GM12892 (cell line): ENCODE results near the gene KCNC1.

Experiments
- DNase-seq: peaks from one replicate; pipeline ENCODE4 v3.0.0; 2011; ENCODE audit not compliant: insufficient read length
- FAIRE-seq: peaks from 2 replicates; lab custom pipeline; 2011; peaks lifted over from hg19 to GRCh38; lab: Jason Lieb, UNC
- POLR2A ChIP-seq: IDR thresholded peaks from 2 replicates; pipeline ENCODE4 v1.6.1; 2011; ENCODE audit warnings: low read depth, low read length, control low read depth
- POLR2AphosphoS5 ChIP-seq: IDR thresholded peaks from 2 replicates; pipeline ENCODE4 v1.6.1; 2011; ENCODE audit warnings: low read depth, low read length, control low read depth
- TAF1 ChIP-seq: IDR thresholded peaks from 2 replicates; pipeline ENCODE4 v1.6.1; 2011; ENCODE audit warnings: low read depth, mild to moderate bottlenecking, control low read depth, low read length, borderline replicate concordance

The KCNC1 gene

DNA sequence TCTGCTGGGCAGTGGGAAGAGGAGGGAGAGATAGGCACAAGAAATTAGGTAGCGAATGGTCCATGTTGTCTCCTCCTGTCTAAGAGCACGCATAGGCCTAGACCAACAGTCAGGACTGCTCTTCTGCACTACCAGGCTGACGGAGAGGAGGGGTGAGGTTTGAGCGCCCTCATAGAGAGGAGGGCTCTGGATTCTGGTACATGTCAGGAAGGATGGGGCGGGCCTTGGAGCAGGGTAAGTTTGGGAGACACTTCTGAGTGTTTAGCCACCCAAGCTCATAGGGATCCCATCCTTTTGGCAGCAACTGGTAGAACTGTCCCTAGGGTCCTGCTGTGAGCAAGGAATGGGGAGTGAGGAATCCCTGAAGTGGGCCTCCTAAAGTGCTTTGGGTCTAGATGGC is 60.4 kb downstream of the KCNC1 start:
- FAIRE-seq (no peak), DNase-seq (no peak)
- TF ChIP-seq POLR2A (no peak), TAF1 (no peak), POLR2AphosphoS5 (no peak)

DNA sequence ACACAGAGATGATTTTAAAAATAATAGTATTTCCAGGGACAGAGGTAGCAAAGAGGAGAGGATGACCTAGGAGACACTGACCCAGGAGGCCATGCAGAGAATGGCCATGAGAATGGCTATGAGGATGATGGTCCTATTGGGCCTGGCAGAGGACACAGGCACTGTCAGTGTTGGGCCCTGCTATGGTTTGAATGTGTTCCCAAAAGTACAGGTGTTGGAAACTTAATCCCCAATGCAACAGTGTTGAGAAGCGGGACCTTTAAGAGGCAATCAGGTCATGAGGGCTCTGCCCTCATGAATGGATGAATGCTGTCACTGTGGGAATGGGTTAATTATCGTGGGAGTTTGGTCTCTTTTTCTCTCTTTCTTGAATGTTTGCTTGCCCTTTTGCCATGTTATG is 61.6 kb downstream of the KCNC1 start:
- TF ChIP-seq POLR2A (no peak), TAF1 (no peak), POLR2AphosphoS5 (no peak)
- FAIRE-seq (no peak), DNase-seq (no peak)

DNA sequence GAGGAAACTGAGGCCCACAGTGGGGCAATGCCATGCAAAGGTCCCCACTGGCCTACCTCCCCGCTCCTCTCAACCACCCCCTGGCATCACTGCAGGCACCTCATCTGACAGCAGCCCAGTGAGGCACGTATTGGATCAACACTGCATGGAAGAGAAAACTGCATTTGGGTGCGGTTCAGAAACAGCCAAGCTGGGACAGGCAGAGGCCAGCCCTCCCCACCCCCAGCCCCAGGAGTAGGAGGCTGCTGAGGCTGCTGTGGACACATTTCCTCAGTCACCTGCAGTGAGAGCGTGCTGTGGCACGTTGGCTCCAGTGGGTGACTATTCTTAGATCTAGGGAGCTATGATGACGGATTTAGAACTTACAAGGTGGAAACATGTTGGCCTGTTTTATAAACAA is 63.7 kb downstream of the KCNC1 start:
- no peak for FAIRE-seq
- no peak for DNase-seq
- no peak for TF ChIP-seq TAF1
- no peak for TF ChIP-seq POLR2A
- no peak for TF ChIP-seq POLR2AphosphoS5

DNA sequence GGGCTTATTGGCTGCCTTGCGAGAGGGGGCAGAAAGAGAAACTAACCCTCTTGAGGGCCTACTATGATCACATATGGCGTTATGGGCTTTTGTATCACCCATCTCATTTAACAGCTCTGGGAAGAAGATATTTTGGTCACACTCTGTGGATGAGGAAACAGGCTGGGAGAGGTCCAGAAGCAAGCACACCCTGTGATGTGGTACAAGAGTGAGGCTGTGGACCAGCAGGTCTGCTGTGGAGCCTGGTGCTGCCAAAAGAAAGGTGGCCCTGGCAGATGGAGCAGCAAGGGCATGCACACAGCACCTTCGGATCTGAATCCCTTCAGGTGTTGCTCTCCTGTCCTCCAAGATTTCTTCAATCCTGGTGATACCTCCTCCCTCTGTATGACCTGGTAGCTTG is 64.1 kb downstream of the KCNC1 start:
- DNase-seq: no peak

DNA sequence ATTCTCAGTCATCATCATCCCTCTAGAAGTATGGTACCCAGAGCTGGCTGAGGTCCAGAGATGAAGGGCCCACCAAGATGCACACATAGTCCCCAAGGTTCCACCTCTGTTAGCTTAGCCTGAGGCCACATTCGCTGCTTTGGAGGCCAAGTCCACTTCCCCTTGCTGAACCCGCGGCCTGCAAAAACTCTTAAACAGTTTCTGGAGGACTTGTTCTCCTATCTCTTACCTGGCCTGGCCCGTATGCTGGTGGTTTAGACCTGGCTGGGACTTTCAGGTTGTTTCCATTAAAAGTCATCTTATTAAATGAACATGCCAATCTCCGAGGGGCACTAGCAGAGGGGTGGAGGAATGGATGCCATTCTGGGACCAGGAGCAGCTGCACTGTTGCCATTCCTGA is 64.6 kb downstream of the KCNC1 start:
- FAIRE-seq (no peak), DNase-seq (no peak)
- TF ChIP-seq POLR2AphosphoS5 (no peak), TAF1 (no peak), POLR2A (no peak)

More for the DNA sequence above, 64.1 kb downstream of the KCNC1 start:
- FAIRE-seq: no peak
- TF ChIP-seq POLR2AphosphoS5 (no peak), TAF1 (no peak), POLR2A (no peak)

DNA sequence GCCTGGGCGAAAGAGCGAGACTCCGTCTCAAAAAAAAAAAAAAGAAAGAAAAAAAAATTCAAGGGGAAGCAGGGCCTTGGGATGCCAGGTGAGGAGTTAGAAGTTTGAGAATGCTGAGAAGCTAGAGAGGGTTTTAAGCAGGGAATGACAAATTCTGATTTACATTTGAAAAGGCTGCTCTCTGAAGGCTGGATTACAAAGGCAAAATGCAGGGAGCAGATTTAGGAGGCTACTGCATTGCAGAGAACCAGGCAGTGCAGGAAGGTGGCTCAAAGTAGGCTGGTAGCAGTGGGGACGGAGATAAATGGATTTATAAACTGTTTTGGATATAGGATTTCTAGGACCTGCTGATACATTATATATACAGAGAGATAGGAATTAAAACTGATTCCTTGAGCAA is 66.6 kb downstream of the KCNC1 start:
- DNase-seq: no peak
- no peak for TF ChIP-seq POLR2AphosphoS5
- TF ChIP-seq TAF1: no peak
- TF ChIP-seq POLR2A: no peak
- FAIRE-seq: no peak

DNA sequence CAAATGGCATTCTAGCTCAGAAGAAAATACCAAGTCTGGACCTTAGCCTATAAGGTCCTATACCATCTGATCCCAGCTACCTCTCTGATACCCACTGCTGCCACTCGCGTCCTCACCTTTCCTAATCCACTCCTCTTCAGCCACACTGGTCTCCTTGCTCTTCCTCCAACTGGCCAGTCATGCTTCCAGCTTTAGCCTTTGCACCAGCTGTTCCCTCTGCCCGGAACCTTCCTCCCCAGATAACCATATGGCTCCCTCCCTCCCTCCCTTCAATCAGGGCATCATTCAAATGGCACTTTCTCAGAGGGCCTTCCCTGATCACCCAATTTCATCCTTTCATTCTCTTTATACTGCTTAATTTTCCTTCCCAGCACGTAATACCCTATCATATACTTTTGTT is 67.9 kb downstream of the KCNC1 start:
- DNase-seq (no peak), FAIRE-seq (no peak)
- no peak for TF ChIP-seq POLR2A
- TF ChIP-seq POLR2AphosphoS5: no peak
- no peak for TF ChIP-seq TAF1

DNA sequence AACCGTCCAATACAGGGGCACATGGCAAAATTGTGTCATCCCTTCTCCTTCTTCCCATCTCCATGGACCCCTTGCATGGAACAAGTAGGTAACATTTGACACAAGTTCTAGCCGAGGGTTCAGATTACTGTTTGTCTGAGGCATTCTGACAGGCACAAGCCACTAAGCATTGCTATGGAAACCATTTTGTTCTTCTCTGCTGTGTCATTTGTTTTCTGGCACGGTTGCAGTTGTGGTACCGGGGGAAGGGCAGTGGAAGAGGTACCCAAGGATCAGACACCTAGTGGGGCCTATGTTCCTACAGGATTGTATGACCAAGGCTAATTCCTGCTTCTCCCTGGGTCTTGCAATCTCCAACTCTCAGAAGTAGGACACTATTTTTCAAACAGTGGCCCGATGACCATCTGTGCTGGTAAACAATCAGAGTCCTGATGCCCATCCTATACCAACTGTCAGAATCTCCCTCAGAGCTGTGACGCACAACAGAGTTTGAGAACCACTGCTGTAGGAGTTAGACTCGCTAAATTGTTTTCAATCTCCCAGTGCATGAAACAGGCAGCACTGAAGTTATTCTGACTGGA is 69.3 kb downstream of the KCNC1 start:
- DNase-seq (no peak), FAIRE-seq (no peak)
- TF ChIP-seq POLR2AphosphoS5 (no peak), POLR2A (no peak), TAF1 (no peak)

DNA sequence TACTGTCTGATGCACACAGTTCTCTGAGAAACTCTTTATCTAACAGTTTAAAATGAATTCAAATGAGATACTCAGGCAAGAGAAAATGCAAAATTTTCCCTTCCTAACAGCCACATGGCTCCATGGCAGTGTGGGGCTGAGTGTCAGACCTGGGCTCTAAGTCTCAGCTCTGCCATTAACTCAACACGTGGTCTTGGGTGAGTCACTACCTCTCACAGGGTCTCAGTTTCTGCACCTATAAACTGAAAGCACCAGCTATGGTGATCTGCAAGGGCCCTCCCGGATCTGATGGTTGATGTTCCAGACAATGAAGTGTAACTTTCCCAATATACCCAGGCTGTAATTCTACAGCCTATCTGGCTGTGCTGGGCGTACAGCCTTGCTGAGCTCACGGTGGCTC is 70.5 kb downstream of the KCNC1 start:
- DNase-seq (no peak), FAIRE-seq (no peak)
- no peak for TF ChIP-seq POLR2AphosphoS5
- no peak for TF ChIP-seq TAF1
- no peak for TF ChIP-seq POLR2A

DNA sequence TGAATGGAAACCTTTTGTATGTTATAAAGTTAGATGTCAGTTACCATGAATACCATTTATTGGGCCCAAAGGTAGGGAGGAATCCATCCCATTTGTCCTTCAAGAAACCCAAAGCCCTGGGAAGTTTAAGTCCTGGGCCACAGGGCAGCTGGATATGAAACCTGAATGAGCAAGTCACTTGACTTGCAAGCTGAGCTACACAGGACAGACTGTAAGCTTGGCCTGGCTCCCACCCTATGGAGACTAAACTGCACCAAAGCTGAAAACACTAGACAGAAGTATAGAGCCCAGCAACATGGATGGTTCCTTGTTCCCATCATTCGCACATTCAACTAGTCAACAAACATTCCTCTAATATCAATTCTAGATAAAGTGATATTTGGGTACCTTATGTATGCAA is 71.3 kb downstream of the KCNC1 start:
- no peak for DNase-seq
- no peak for TF ChIP-seq POLR2AphosphoS5
- FAIRE-seq: no peak

DNA sequence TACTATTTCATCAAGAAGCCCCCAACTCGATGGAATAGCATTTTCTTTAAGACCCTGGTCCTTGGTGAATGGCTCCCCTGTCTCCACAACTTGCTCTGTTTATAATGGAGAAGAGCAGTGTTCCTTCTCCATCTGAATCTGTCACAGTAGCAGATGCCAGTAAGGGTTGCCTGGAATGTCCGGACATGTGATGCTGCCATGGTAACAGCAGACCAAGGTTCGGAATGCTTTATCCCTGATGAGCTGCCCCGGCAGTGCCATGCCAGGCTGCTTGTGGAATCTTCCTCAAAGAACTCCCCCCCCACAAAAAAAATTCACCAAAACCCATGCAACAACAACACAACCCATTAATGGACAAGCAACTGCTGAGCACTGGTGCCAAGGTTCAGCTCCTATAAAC is 72.5 kb downstream of the KCNC1 start:
- no peak for FAIRE-seq

DNA sequence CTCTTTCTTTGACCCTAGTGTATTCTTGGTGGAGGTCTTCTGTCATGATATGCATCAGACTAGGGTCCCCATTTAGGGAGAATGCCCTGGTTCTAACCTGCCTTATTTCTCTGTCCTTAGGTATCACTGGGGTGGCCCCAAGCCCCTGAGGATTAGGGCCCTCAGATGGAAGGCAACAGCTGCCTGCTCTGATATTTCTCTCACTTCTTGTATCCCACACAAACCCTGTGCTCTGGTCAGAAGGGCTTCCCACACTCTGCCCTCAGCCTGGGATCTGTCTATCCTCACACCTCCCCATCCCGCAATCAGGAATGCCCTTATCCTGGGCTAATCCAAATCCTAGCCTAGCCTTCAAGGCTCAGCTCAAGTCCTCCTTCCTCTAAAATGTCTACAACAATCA is 75.5 kb downstream of the KCNC1 start:
- FAIRE-seq: no peak
- no peak for DNase-seq
- no peak for TF ChIP-seq TAF1
- no peak for TF ChIP-seq POLR2AphosphoS5
- TF ChIP-seq POLR2A: no peak

More for the DNA sequence above, 72.5 kb downstream of the KCNC1 start:
- DNase-seq: no peak
- no peak for TF ChIP-seq POLR2A
- TF ChIP-seq TAF1: no peak
- TF ChIP-seq POLR2AphosphoS5: no peak

DNA sequence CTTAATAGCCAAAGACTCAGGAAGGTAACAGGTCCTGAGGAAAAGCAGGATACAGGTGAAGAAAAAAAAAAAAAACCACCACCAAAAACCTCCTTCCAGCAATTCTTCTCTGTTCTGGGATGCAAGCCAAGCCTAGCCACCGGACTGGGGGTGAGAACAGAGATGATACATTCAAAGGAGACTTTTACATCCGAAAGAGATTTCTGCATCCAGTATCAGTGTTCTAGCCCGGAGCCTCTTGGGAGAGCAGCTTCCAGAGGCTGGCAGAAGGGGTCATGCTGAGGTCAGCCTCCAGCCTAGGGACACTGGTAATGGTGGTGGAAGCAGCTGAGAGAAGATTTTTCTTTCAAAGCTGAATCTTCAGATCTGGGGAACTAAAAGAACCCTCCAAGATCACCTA is 76.2 kb downstream of the KCNC1 start:
- DNase-seq (no peak), FAIRE-seq (no peak)
- TF ChIP-seq TAF1 (no peak), POLR2A (no peak), POLR2AphosphoS5 (no peak)

DNA sequence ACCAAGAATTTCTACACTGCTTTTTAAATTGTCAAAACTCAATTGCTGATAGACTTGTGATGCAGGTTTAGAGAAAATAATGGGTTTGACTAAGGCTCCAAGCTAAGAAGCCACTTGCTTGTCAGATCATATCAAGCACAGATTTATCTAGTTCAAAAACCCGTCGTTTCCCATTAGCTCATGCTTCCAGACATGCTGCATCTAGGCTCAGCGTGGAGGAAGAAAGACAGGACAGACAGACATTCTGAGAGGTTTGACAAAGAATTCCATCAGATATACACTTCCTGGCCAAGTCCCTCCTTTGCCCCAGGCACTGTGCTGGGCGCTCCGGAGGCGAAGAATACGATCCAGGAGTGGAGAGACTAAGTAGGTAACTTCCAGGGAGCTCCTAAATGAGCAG is 76.8 kb downstream of the KCNC1 start:
- DNase-seq (no peak), FAIRE-seq (no peak)
- TF ChIP-seq POLR2A (no peak), TAF1 (no peak), POLR2AphosphoS5 (no peak)
